ENCODE measurements around the gene MGAT4A. TPM values are rescaled to one million over a fixed set of nuclear protein-coding genes. Genes with fewer than 3 reads are reported as not detected.

MGAT4A gene
- total RNA-seq, 1 experiment from 2014 or later: 23.0 TPM

GRCh38 chr2:98571121-98571701 is 159.7 kb downstream of the MGAT4A start:
- no peak overlapping the region for H3K4me3 Mint-ChIP-seq (ENCODE audit: low read depth, unreplicated experiment)
- no peak for DNase-seq
- intact Hi-C loops (cut with micrococcal nuclease; ENCODE audit: unreplicated experiment): no loop called here
- TF ChIP-seq CTCF (IDR thresholded peaks at IDR 0.05; ENCODE audit: unreplicated experiment): no peak
- CTCF ChIA-PET: no interaction called here
- H3K4me1 Mint-ChIP-seq (ENCODE audit: low read depth, unreplicated experiment): no peaks in the 10 kb centered on the region
- no peak overlapping the region for H3K27ac Mint-ChIP-seq (ENCODE audit: unreplicated experiment)
- no peaks in the 10 kb centered on the region for H3K27me3 Mint-ChIP-seq (ENCODE audit: unreplicated experiment)
- H3K36me3 Mint-ChIP-seq (ENCODE audit: insufficient read depth, unreplicated experiment): peaks cover 14% of the 10 kb centered on the region
- BruUV-seq (replicated peaks): no TSS peak
- H3K9me3 Mint-ChIP-seq (ENCODE audit: low read depth, unreplicated experiment): no peaks in the 10 kb centered on the region

- no peaks in the 10 kb centered on the region for H3K4me1 Mint-ChIP-seq (ENCODE audit: low read depth, unreplicated experiment)
- no peak for TF ChIP-seq CTCF (IDR thresholded peaks at IDR 0.05; ENCODE audit: unreplicated experiment)
- no peak overlapping the region for H3K4me3 Mint-ChIP-seq (ENCODE audit: low read depth, unreplicated experiment)
- no peaks in the 10 kb centered on the region for H3K27me3 Mint-ChIP-seq (ENCODE audit: unreplicated experiment)
- CTCF ChIA-PET: no interaction called here
- no peaks in the 10 kb centered on the region for H3K9me3 Mint-ChIP-seq (ENCODE audit: low read depth, unreplicated experiment)
- intact Hi-C loops (cut with micrococcal nuclease; ENCODE audit: unreplicated experiment): no loop called here
- no peak for DNase-seq
- H3K36me3 Mint-ChIP-seq (ENCODE audit: insufficient read depth, unreplicated experiment): peaks cover 14% of the 10 kb centered on the region
- BruUV-seq (replicated peaks): no TSS peak
- H3K27ac Mint-ChIP-seq (ENCODE audit: unreplicated experiment): peak overlapping the region; percentile 18
Observed at GRCh38 chr2:98570356-98570755, 160.6 kb downstream of the MGAT4A start.

- DNase-seq: no peak
- Mint-ChIP-seq H3K36me3 (ENCODE audit: insufficient read depth, unreplicated experiment) (peaks cover 14% of the 10 kb centered on the region), H3K27me3 (ENCODE audit: unreplicated experiment) (no peaks in the 10 kb centered on the region), H3K27ac (ENCODE audit: unreplicated experiment) (peak overlapping the region; percentile 18), H3K9me3 (ENCODE audit: low read depth, unreplicated experiment) (no peaks in the 10 kb centered on the region), H3K4me3 (ENCODE audit: low read depth, unreplicated experiment) (no peak overlapping the region), H3K4me1 (ENCODE audit: low read depth, unreplicated experiment) (no peaks in the 10 kb centered on the region)
- intact Hi-C loops (cut with micrococcal nuclease; ENCODE audit: unreplicated experiment): no loop called here
- CTCF ChIA-PET: no interaction called here
- BruUV-seq (replicated peaks): no TSS peak
- no peak for TF ChIP-seq CTCF (IDR thresholded peaks at IDR 0.05; ENCODE audit: unreplicated experiment)
Observed at GRCh38 chr2:98569915-98570314, 161.0 kb downstream of the MGAT4A start.

- H3K27me3 Mint-ChIP-seq (ENCODE audit: unreplicated experiment): no peaks in the 10 kb centered on the region
- intact Hi-C loops (cut with micrococcal nuclease; ENCODE audit: unreplicated experiment): no loop called here
- DNase-seq: peak; percentile 55
- peaks cover 14% of the 10 kb centered on the region for H3K36me3 Mint-ChIP-seq (ENCODE audit: insufficient read depth, unreplicated experiment)
- no peak overlapping the region for H3K27ac Mint-ChIP-seq (ENCODE audit: unreplicated experiment)
- no peak overlapping the region for H3K4me3 Mint-ChIP-seq (ENCODE audit: low read depth, unreplicated experiment)
- no peaks in the 10 kb centered on the region for H3K4me1 Mint-ChIP-seq (ENCODE audit: low read depth, unreplicated experiment)
- TF ChIP-seq CTCF (IDR thresholded peaks at IDR 0.05; ENCODE audit: unreplicated experiment): peak; percentile 89
- CTCF ChIA-PET: no interaction called here
- no TSS peak for BruUV-seq (replicated peaks)
- H3K9me3 Mint-ChIP-seq (ENCODE audit: low read depth, unreplicated experiment): no peaks in the 10 kb centered on the region
Observed at GRCh38 chr2:98569197-98569793, 161.6 kb downstream of the MGAT4A start.

Other genes with a start within 250 kb of the MGAT4A start
- gene COA5, start 122.6 kb downstream of the MGAT4A start, total RNA-seq (2022): 24.9 and 27.8 TPM in 2 replicates
- gene UNC50, start 122.5 kb downstream of the MGAT4A start, total RNA-seq (2022): 30.5 and 33.0 TPM in 2 replicates
- gene CRACDL, start 205.1 kb upstream of the MGAT4A start, total RNA-seq (2022): 16.2 and 24.3 TPM in 2 replicates

Data from Calu3 (cell line).